ENCODE results near the gene NFATC4.
"Not testable (repeated sequence)": the region's sequence is repeated elsewhere in the genome, so short reads cannot be mapped to it uniquely, and the experiment has no call there.

NFATC4 gene

GRCh38 chr14:24367514-24368211, at the start of gene NFATC4:
NFATC4 (plus strand) TSS chr14:24368184; CDS start chr14:24368341, 157 bp downstream.
- Histone ChIP-seq H3K9me3 (ENCODE audit: low read length) (no peaks in the 10 kb centered on the region), H3K27me3 (ENCODE audit: insufficient read depth, low read length) (no peaks in the 10 kb centered on the region), H3K4me3 (ENCODE audit: low read length) (peak within 1 kb of the TSS; percentile 83), H3K36me3 (ENCODE audit: insufficient read depth, low read length) (peaks cover 9% of the 10 kb centered on the region), H3K4me1 (ENCODE audit: insufficient read depth, low read length) (peaks cover 13% of the 10 kb centered on the region), H2AFZ (ENCODE audit: low read depth, low read length) (peak within 1 kb of the TSS; percentile 95)

GRCh38 chr14:24321212-24321975, 46.6 kb upstream of the NFATC4 start:
- Histone ChIP-seq H3K4me3 (ENCODE audit: low read length) (no peak overlapping the region), H3K9me3 (ENCODE audit: low read length) (no peaks in the 10 kb centered on the region), H2AFZ (ENCODE audit: low read depth, low read length) (no peak overlapping the region), H3K36me3 (ENCODE audit: insufficient read depth, low read length) (no peaks in the 10 kb centered on the region), H3K27me3 (ENCODE audit: insufficient read depth, low read length) (peaks cover 9% of the 10 kb centered on the region), H3K4me1 (ENCODE audit: insufficient read depth, low read length) (no peaks in the 10 kb centered on the region)

- H3K4me1 ChIP-seq (ENCODE audit: insufficient read depth, low read length), result no peaks in the 10 kb centered on the region
- no peaks in the 10 kb centered on the region for H3K36me3 ChIP-seq (ENCODE audit: insufficient read depth, low read length)
- H2AFZ ChIP-seq (ENCODE audit: low read depth, low read length), result no peak overlapping the region
- H3K9me3 ChIP-seq (ENCODE audit: low read length), result no peaks in the 10 kb centered on the region
- H3K4me3 ChIP-seq (ENCODE audit: low read length), result no peak overlapping the region
- peaks cover 9% of the 10 kb centered on the region for H3K27me3 ChIP-seq (ENCODE audit: insufficient read depth, low read length)
These were observed 45.3 kb upstream of the NFATC4 start for GRCh38 chr14:24322672-24323071.

GRCh38 chr14:24323341-24323740, 44.6 kb upstream of the NFATC4 start:
- Histone ChIP-seq H3K9me3 (ENCODE audit: low read length) (no peaks in the 10 kb centered on the region), H3K36me3 (ENCODE audit: insufficient read depth, low read length) (no peaks in the 10 kb centered on the region), H2AFZ (ENCODE audit: low read depth, low read length) (no peak overlapping the region), H3K4me3 (ENCODE audit: low read length) (no peak overlapping the region), H3K27me3 (ENCODE audit: insufficient read depth, low read length) (peaks cover 9% of the 10 kb centered on the region), H3K4me1 (ENCODE audit: insufficient read depth, low read length) (no peaks in the 10 kb centered on the region)

GRCh38 chr14:24324024-24324423, 44.0 kb upstream of the NFATC4 start:
- Histone ChIP-seq H3K27me3 (ENCODE audit: insufficient read depth, low read length) (peaks cover 13% of the 10 kb centered on the region), H3K4me1 (ENCODE audit: insufficient read depth, low read length) (no peaks in the 10 kb centered on the region), H3K9me3 (ENCODE audit: low read length) (no peaks in the 10 kb centered on the region), H3K36me3 (ENCODE audit: insufficient read depth, low read length) (no peaks in the 10 kb centered on the region), H2AFZ (ENCODE audit: low read depth, low read length) (no peak overlapping the region), H3K4me3 (ENCODE audit: low read length) (no peak overlapping the region)

GRCh38 chr14:24325041-24325530, 42.9 kb upstream of the NFATC4 start:
- H3K27me3 ChIP-seq (ENCODE audit: insufficient read depth, low read length), result peaks cover 15% of the 10 kb centered on the region
- H2AFZ ChIP-seq (ENCODE audit: low read depth, low read length), result no peak overlapping the region
- no peaks in the 10 kb centered on the region for H3K9me3 ChIP-seq (ENCODE audit: low read length)
- H3K36me3 ChIP-seq (ENCODE audit: insufficient read depth, low read length), result no peaks in the 10 kb centered on the region
- no peaks in the 10 kb centered on the region for H3K4me1 ChIP-seq (ENCODE audit: insufficient read depth, low read length)
- no peak overlapping the region for H3K4me3 ChIP-seq (ENCODE audit: low read length)

GRCh38 chr14:24325963-24326362, 42.0 kb upstream of the NFATC4 start:
- H2AFZ ChIP-seq (ENCODE audit: low read depth, low read length), result no peak overlapping the region
- H3K4me1 ChIP-seq (ENCODE audit: insufficient read depth, low read length), result no peaks in the 10 kb centered on the region
- no peak overlapping the region for H3K4me3 ChIP-seq (ENCODE audit: low read length)
- H3K36me3 ChIP-seq (ENCODE audit: insufficient read depth, low read length), result no peaks in the 10 kb centered on the region
- H3K27me3 ChIP-seq (ENCODE audit: insufficient read depth, low read length), result peaks cover 19% of the 10 kb centered on the region
- H3K9me3 ChIP-seq (ENCODE audit: low read length), result no peaks in the 10 kb centered on the region

GRCh38 chr14:24327303-24327702, 40.7 kb upstream of the NFATC4 start:
- H3K36me3 ChIP-seq (ENCODE audit: insufficient read depth, low read length), result no peaks in the 10 kb centered on the region
- no peak overlapping the region for H2AFZ ChIP-seq (ENCODE audit: low read depth, low read length)
- H3K27me3 ChIP-seq (ENCODE audit: insufficient read depth, low read length), result peaks cover 31% of the 10 kb centered on the region

GRCh38 chr14:24327914-24328313, 40.1 kb upstream of the NFATC4 start:
- not testable (repeated sequence) for H3K9me3 ChIP-seq (ENCODE audit: low read length); H2AFZ ChIP-seq (ENCODE audit: low read depth, low read length); H3K4me1 ChIP-seq (ENCODE audit: insufficient read depth, low read length); H3K36me3 ChIP-seq (ENCODE audit: insufficient read depth, low read length); H3K4me3 ChIP-seq (ENCODE audit: low read length)
- H3K27me3 ChIP-seq (ENCODE audit: insufficient read depth, low read length), result peaks cover 37% of the 10 kb centered on the region

More at GRCh38 chr14:24327303-24327702, 40.7 kb upstream of the NFATC4 start:
- Histone ChIP-seq H3K4me3 (ENCODE audit: low read length) (no peak overlapping the region), H3K4me1 (ENCODE audit: insufficient read depth, low read length) (peaks cover under 1% of the 10 kb centered on the region), H3K9me3 (ENCODE audit: low read length) (no peaks in the 10 kb centered on the region)

GRCh38 chr14:24329073-24329663, 38.8 kb upstream of the NFATC4 start:
- Histone ChIP-seq H3K9me3 (ENCODE audit: low read length) (no peaks in the 10 kb centered on the region), H3K27me3 (ENCODE audit: insufficient read depth, low read length) (peaks cover 46% of the 10 kb centered on the region), H3K36me3 (ENCODE audit: insufficient read depth, low read length) (no peaks in the 10 kb centered on the region), H3K4me1 (ENCODE audit: insufficient read depth, low read length) (peaks cover 2% of the 10 kb centered on the region), H2AFZ (ENCODE audit: low read depth, low read length) (no peak overlapping the region), H3K4me3 (ENCODE audit: low read length) (no peak overlapping the region)

- peaks cover 51% of the 10 kb centered on the region for H3K27me3 ChIP-seq (ENCODE audit: insufficient read depth, low read length)
These were observed 38.2 kb upstream of the NFATC4 start for GRCh38 chr14:24329736-24330135.

GRCh38 chr14:24330973-24331674, 36.9 kb upstream of the NFATC4 start:
- H3K4me1 ChIP-seq (ENCODE audit: insufficient read depth, low read length), result peaks cover 6% of the 10 kb centered on the region
- peaks cover 65% of the 10 kb centered on the region for H3K27me3 ChIP-seq (ENCODE audit: insufficient read depth, low read length)
- H3K9me3 ChIP-seq (ENCODE audit: low read length), result no peaks in the 10 kb centered on the region

More at GRCh38 chr14:24329736-24330135, 38.2 kb upstream of the NFATC4 start:
- Histone ChIP-seq H3K9me3 (ENCODE audit: low read length) (no peaks in the 10 kb centered on the region), H3K4me1 (ENCODE audit: insufficient read depth, low read length) (peaks cover 4% of the 10 kb centered on the region), H3K4me3 (ENCODE audit: low read length) (no peak overlapping the region), H2AFZ (ENCODE audit: low read depth, low read length) (no peak overlapping the region), H3K36me3 (ENCODE audit: insufficient read depth, low read length) (no peaks in the 10 kb centered on the region)

More at GRCh38 chr14:24330973-24331674, 36.9 kb upstream of the NFATC4 start:
- Histone ChIP-seq H2AFZ (ENCODE audit: low read depth, low read length) (no peak overlapping the region), H3K36me3 (ENCODE audit: insufficient read depth, low read length) (no peaks in the 10 kb centered on the region), H3K4me3 (ENCODE audit: low read length) (no peak overlapping the region)
